GM12873 (cell line): ENCODE measurements around the gene SMAGP.
A peak's percentile ranks its signal among the peaks of the same experiment; 100 is the strongest.

Experiments used
- TF ChIP-seq, protein P1 (sequence below): IDR thresholded peaks from 2 replicates; pipeline ENCODE4 v1.5.1; 2012; ENCODE audit warnings: low read depth, mild to moderate bottlenecking, moderate library complexity, low read length, control low read depth; ENCODE audit not compliant: insufficient read depth; ENCODE audit errors: missing control alignments

Gene SMAGP

DNA sequence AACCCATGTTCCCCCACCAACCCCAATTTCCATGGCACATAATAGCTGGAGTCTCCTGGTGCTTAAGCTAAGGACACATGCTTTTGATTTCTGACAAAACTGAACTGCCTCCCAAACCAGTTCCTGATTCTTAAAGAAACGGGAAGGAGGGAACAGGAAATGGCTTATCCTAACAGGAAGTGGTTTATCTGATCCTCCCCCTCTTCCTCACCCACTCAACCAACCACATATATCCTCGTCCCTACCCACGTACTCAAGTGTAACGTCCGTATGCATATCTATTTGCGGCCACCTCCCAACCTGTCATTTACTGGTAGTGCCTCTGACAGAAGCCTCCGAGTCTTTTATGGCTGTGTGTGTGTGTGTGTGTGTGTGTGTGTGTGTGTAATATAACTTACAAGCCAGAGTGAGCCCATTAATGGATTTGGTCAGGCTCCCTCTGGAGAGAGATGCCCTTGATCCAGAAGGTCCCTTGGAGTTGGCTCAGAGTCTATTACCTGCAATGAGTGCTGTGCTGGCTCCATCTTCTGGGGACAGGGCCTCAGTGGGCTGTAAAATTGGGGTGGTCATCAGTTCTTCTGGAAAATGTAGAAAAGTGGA lies 23.9 kb downstream of the SMAGP start:
- TF ChIP-seq, protein P1, sequence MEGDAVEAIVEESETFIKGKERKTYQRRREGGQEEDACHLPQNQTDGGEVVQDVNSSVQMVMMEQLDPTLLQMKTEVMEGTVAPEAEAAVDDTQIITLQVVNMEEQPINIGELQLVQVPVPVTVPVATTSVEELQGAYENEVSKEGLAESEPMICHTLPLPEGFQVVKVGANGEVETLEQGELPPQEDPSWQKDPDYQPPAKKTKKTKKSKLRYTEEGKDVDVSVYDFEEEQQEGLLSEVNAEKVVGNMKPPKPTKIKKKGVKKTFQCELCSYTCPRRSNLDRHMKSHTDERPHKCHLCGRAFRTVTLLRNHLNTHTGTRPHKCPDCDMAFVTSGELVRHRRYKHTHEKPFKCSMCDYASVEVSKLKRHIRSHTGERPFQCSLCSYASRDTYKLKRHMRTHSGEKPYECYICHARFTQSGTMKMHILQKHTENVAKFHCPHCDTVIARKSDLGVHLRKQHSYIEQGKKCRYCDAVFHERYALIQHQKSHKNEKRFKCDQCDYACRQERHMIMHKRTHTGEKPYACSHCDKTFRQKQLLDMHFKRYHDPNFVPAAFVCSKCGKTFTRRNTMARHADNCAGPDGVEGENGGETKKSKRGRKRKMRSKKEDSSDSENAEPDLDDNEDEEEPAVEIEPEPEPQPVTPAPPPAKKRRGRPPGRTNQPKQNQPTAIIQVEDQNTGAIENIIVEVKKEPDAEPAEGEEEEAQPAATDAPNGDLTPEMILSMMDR: peak; percentile 25

GRCh38 chr12:51245476-51246253 lies 24.6 kb downstream of the SMAGP start:
- TF ChIP-seq, protein P1: no peak

DNA sequence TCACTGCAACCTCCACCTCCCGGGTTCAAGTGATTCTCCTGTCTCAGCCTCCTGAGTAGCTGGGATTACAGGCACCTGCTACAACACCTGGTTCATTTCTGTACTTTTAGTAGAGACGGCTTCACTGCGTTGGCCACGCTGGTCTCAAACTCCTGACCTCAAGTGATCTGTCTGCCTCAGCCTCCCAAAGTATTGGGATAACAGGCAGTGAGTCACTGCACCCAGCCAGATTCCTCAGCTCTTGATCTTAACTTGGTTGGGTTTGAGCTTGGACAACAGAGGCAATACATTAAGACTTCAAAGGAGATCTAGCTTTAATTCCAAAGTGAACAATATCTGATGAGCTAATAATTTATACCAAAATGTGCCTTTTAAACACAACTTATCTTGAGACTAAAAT lies 25.9 kb downstream of the SMAGP start:
- TF ChIP-seq, protein P1: no peak

DNA sequence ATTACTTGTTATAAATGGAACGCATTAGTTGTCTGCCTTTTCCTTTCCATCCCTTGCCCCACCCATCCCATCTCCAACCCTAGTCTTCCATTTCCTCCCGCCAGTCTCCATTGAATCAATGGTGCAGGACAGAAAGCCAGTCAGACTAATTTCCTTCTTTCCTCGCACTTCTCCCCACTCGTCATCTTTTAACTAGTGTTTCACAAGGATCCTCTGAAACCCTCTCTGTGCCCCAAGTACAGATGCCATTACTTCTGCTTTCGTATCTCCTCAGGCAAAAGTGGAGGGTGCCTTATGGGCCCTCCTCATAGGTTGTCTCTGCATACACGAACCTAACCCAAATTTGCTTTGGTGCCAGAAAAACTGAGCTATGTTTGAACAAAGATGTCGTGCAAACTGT lies 27.3 kb downstream of the SMAGP start:
- TF ChIP-seq, protein P1: no peak

GRCh38 chr12:51242120-51242519 lies 28.1 kb downstream of the SMAGP start:
- TF ChIP-seq, protein P1: no peak

- TF ChIP-seq, protein P1: no peak
Observed at GRCh38 chr12:51240971-51241370, 29.2 kb downstream of the SMAGP start.

DNA sequence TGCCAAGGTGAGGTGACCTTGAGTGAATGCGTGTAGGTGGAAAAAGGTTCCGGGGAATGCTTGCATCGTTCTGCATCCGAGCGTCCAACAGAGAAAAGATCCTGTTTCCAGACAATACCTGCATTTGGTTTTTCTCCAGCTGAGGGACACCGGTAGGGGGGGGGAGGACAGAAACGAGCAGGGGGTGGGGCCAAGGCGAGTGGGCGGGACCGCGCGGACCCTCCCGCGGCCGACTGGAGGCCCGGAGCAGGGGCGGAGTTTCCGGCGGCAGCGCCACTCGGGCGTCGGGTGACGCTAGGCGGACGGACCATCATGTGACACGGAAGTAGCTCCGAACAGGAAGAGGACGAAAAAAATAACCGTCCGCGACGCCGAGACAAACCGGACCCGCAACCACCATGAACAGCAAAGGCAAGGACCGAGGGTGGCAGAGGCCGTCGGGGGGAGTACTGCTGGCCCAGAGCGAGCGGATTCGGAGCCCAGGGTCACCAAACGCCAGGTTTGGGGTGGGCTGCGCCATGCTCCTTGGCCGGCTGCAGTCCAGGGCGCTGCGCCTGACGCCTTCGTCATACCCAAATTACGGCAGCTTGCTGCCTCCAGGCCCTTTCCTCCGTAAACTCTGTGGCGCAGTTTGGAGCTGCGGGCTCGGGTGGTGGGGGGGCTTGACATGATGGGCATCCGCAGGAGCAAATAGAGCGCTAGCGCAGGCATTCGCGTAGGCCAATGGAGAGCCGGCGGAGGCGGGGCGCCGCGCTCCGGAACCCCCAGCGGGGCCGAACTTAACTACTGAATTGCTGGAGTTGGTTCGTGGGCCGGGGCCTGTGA lies 31.5 kb downstream of the SMAGP start, which contains the start of gene DAZAP2:
DAZAP2 (plus strand) TSS at position 317 of the 825 bp plus-strand sequence; CDS start at position 399, 82 bp downstream.
- TF ChIP-seq, protein P1: peak; percentile 38
